NCI-H774 (cell line): ENCODE measurements around the gene KCNC3.

Source experiments
- DNase-seq: peaks from one replicate; lab custom pipeline; 2025; lab: John Stamatoyannopoulos, UW

Gene KCNC3

GRCh38 chr19:50310759-50311465 is 18.3 kb downstream of the KCNC3 start:
- no peak for DNase-seq

DNA sequence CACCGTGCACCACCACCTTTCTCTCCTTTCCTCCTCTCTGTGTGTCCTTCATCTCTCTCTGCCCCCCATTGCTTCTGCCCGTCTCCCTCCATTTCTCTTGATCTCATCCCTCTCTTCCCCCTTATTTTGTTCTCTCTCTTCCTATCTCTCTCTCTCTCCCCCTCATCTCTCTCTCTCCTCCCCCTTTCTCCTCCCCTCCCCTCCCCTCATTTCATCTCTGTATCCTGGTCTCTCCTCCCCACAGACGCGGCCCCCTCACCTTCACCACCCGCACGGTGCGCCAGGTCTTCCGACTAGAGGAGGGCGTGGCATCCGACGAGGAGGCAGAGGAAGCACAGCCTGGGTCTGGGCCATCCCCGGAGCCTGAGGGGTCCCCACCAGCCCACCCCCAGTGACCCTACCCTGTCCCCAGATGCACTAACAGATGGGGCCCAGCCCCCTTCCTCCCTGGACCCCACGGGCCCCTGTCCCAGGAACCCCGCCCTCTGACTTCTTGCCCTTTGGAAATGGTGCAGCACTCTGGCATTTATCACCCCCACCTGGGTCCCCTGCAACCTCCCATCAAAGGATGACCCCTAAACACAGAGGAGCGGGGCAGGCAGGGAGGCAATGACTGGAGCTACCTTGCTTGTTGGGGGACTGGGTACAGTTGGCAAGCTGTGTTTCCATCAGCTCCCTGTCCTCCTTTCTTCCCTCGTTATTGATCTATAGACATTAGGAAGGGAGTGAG is 19.6 kb downstream of the KCNC3 start:
- no peak for DNase-seq

DNA sequence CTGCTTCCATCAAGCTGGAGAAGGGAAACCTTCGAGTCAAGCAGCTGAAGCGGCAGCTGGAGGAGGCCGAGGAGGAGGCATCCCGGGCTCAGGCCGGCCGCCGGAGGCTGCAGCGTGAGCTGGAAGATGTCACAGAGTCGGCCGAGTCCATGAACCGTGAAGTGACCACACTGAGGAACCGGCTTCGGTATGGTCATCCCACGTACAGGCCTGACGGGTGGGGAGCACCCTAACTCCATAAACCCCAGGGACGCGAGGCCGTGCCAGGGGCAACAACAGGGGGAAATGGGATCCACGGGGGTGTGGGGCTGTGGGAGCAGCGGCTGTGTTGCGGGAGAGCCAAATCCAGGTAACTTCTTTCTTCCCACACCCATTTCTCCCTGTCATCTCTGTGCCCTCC is 20.2 kb downstream of the KCNC3 start:
- no peak for DNase-seq

DNA sequence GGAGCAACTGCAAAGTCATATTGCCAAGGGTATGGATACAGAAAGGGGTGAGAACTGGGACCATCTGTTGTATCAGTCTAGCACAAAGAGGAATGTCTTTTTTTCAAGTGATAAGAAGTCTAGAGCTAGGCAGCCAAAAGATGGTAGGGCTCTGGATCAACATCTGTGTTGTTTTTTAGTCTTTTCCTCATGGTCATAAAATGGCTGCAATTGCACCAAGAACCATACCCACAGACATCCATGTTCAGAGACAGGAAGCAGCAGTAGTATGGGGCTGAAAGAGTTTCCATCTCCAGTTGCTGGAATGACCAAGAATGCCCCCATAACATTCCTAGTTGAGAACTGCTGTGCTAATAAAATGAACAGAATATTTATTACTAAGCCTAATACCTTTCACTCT is 25.6 kb downstream of the KCNC3 start:
- no peak for DNase-seq

- DNase-seq: no peak
These were observed 27.6 kb downstream of the KCNC3 start for GRCh38 chr19:50301607-50301971.

DNA sequence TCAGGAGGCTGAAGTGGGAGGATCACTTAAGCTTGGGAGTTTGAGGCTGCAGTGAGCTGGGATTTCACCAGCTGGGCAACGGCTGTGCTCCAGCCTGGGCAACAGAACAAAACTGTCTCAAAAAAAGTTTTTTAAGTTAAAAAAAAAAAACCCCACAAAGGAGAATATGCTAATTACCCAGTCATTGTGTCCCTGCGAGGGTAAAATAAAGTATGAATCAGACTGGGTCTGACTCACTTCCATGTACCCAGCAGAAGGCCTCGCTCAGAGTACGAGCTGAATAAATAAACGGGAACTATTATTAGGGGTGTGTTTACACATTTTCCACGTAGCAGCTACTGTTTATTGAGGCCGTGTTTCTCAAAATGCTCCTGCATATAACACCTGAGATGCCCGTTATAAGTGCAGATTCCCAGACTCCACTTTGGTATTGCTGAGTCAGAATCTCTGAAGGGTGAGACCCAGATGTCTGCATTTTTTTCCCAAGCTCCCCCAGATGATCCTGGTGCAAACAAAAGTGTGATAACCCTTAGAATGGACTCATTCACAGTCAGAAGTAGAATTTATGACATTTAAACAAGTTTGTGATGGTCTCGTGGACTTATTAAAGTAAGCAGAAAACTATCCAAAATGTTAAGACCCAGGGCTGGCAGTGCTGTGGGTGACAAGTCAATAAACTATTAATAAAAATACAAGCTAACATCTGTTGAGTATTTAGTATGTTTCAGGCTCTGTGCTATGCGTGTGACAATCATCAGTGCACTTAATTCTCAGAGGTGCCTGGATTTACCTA is 28.2 kb downstream of the KCNC3 start:
- peak; percentile 39 for DNase-seq

GRCh38 chr19:50300051-50300450 is 29.1 kb downstream of the KCNC3 start:
- no peak for DNase-seq

DNA sequence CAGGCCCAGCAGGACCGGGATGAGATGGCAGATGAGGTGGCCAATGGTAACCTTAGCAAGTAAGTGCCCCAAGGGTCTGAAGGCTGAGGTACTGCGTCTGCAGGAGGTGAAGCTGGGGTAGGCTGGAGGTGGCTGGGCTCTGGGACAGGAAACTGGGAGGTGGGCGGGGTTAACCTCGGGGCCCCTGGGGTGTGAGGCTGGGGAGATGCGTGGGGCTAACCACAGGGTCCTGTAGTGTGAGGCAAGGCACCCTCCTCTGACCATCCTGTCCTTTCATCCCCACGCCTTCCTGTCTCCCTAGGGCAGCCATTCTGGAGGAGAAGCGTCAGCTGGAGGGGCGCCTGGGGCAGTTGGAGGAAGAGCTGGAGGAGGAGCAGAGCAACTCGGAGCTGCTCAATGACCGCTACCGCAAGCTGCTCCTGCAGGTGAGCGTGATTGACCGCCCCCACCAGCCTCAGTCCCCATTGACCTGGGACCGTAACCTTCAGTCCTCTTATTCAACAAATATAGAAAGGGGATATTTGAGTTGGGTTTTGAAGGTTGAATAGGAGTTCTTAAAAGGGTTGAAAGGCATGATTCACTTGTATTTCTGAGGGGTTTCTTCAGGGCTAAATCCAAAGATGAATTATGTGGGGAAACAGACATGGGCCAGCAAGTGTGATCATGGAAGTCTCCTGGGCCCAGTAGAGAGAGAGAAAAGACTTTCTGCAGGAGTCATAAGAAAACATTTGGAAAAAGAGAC is 35.7 kb downstream of the KCNC3 start:
- DNase-seq: no peak

- no peak for DNase-seq
These were observed 36.9 kb downstream of the KCNC3 start for GRCh38 chr19:50292216-50292827.

DNA sequence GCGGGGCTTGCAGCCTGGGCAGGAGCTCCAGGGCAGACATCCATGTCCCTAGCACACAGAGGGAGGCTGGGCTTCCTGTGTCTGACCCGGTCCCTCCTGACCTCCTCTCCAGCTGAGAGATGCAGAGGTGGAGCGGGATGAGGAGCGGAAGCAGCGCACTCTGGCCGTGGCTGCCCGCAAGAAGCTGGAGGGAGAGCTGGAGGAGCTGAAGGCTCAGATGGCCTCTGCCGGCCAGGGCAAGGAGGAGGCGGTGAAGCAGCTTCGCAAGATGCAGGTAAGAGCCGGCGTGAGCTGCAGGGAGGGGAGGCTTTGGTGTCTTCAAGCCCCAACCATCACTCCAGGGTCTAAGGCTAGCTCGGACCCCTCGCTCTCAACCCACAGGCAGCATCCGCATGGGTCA is 38.4 kb downstream of the KCNC3 start:
- no peak for DNase-seq

DNA sequence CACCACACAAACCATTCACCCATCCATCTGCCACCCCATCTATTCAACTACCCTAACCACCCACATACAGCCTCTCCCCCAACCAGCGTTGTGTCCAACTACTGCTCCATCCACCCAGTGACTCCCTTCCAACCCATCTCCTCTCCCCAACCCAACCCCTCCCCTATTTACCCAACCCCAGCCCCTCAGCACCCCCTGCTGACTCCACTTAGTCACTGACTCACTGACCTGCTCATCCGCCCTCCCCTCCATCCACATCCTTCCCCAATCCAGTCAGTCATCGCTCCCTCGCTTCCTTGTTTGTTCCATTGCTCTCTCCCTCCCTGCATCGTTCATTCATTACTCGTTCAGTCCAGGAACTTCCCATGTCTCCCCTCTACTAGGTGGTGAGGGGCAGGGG is 39.2 kb downstream of the KCNC3 start:
- DNase-seq: no peak

- no peak for DNase-seq
These were observed 40.2 kb downstream of the KCNC3 start for GRCh38 chr19:50288954-50289353.

- no peak for DNase-seq
These were observed 41.8 kb downstream of the KCNC3 start for GRCh38 chr19:50287331-50287730.

DNA sequence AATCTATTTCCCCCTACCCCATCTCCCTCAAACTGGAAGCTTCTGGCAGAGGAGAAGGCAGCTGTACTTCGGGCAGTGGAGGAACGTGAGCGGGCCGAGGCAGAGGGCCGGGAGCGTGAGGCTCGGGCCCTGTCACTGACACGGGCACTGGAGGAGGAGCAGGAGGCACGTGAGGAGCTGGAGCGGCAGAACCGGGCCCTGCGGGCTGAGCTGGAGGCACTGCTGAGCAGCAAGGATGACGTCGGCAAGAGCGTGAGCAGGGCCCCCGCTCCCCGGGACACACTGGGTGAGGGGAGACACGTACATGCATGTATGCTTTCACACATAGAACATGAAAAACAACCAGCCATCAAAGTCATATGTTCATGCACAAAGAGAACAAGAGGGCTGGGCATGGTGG is 42.7 kb downstream of the KCNC3 start:
- no peak for DNase-seq

DNA sequence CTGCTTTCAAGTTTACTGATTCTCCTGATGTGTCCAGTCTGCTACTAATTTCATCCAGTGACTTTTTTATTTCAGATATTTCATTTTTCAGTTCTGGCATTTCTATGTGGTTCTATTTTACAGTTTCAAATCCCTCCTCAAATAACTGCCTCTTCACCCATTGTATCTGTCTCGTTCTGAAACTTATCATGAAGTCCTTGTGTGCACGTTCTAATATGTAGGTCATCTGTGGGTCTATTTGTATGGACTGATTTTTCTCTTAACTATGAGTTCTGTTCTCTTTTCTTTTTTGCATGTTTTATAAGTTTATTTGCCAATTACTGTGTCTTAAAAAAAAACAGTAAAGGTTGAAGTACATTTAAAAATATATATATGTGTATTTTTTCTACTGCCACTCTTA is 43.3 kb downstream of the KCNC3 start:
- DNase-seq: no peak

- DNase-seq: no peak
These were observed 47.7 kb downstream of the KCNC3 start for GRCh38 chr19:50281491-50281890.

- DNase-seq: no peak
These were observed 48.2 kb downstream of the KCNC3 start for GRCh38 chr19:50280983-50281382.

DNA sequence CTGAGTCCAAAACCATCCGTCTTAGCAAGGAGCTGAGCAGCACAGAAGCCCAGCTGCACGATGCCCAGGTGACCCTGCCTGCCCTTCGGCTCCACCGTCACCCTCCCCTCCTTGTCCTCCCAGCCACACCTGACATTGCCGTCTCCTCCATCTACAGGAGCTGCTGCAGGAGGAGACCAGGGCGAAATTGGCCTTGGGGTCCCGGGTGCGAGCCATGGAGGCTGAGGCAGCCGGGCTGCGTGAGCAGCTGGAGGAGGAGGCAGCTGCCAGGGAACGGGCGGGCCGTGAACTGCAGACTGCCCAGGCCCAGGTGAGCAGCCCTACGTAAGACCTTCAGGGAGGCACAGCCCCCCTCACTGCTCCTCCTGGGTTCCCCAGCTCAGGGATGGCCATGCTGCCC is 49.1 kb downstream of the KCNC3 start:
- DNase-seq: no peak

DNA sequence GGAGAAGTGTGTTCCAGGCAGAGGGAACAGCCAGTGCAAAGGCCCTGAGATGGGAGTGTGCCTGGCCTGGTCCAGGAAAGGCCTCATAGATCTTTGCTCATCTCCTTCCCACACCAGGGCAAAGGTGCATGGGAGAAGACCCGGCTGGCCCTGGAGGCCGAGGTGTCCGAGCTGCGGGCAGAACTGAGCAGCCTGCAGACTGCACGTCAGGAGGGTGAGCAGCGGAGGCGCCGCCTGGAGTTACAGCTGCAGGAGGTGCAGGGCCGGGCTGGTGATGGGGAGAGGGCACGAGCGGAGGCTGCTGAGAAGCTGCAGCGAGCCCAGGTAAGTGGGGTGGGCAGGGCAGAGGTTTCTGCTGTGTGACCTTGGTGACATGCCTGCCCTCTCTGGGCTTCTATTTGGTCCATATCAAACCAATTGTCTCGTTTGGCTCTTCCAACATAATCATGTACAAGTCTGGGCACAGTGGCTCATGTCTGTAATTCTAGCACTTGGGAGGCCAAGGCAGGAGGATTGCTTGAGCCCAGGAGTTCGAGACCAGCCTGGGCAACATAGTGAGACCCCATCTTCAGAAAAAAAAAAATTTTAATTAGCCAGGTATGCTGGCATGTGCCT is 51.1 kb downstream of the KCNC3 start:
- DNase-seq: no peak

GRCh38 chr19:50276370-50277063 is 52.7 kb downstream of the KCNC3 start:
- DNase-seq: no peak
